T follicular helper cell (primary cell): ENCODE measurements around the gene OR5P2.
"Not testable (repeated sequence)": the region's sequence is repeated elsewhere in the genome, so short reads cannot be mapped to it uniquely, and the experiment has no call there.

Source experiments
- DNase-seq: peaks from one replicate; pipeline ENCODE4 v3.0.0-alpha.2; 2020; ENCODE audit warnings: low read depth
- total RNA-seq, 2 experiments: gene quantifications; one replicate each; lab custom pipeline; 2026; lab: John Stamatoyannopoulos, UW

Gene OR5P2
- 0 reads per million in 2 experiments for total RNA-seq

GRCh38 chr11:7796842-7797241 lies at the start of gene OR5P2:
OR5P2 (minus strand) TSS chr11:7796942; CDS start chr11:7796942, 0 bp downstream.
- no peak for DNase-seq

GRCh38 chr11:7846003-7846402 lies 49.3 kb upstream of the OR5P2 start:
- DNase-seq: no peak

- DNase-seq: no peak
These were observed 48.2 kb upstream of the OR5P2 start for GRCh38 chr11:7844986-7845385.

GRCh38 chr11:7844521-7844920 lies 47.8 kb upstream of the OR5P2 start:
- DNase-seq: no peak

GRCh38 chr11:7840578-7840977 lies 43.8 kb upstream of the OR5P2 start:
- DNase-seq: no peak

DNA sequence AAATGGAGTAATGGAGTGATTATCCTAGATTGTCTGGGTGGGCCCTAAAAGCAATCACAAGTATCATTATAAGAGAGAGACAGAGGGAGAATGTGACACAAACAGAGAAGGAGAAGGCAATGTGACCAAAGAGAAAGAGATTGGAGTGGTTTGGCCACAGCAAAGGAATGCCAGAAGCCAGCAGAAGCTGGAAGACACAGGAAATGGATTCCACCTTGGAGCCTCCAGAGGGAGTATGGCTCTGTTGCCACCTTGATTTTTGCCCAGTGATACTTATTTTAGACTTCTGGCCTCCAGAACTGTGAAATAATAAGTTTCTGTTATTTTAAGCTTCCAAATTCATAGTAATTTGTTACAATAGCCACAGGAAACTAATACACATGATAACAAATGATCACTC lies 36.8 kb upstream of the OR5P2 start:
- no peak for DNase-seq

- DNase-seq: no peak
These were observed 34.0 kb upstream of the OR5P2 start, which contains the start of gene OR5P3 for GRCh38 chr11:7830740-7831139. OR5P3 (minus strand) TSS chr11:7830840.

DNA sequence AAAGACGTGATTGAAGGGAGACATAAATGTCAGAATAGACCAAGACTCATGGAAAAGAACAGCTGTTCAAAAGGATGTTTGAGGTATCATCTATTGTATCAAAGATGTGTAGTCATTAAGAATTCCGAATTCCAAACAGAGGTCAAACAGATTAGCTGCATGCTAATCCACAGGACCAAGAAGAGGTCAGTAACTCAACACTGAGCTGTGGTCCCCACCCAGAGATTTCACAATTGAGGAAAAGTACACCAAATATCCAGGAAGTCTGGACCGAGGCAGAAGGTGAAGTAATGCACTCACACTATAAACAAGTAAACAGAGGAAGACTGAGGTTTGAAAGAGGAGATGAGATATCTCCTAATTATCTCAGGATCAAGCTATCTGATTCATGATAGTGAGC lies 29.6 kb upstream of the OR5P2 start:
- no peak for DNase-seq

- not testable (repeated sequence) for DNase-seq
These were observed 23.7 kb upstream of the OR5P2 start for GRCh38 chr11:7820417-7820816.

GRCh38 chr11:7814897-7815296 lies 18.2 kb upstream of the OR5P2 start:
- not testable (repeated sequence) for DNase-seq

DNA sequence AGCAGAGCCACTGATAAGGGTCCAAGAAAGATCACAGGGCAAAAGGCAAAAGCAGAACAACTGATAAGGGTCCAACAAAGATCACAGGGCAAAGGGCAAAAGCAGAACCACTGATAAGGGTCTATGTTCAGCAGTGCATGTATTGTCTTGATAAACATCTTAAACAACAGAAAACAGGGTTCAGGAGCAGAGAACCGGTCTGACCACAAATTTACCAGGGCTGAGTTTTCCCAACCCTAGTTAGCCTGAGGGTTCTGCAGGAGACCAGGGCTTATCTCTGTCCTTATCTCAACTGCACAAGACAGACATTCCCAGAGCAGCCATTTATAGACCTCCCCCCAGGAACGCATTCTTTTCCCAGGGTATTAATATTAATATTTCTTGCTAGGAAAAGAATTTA lies 13.6 kb upstream of the OR5P2 start:
- not testable (repeated sequence) for DNase-seq

DNA sequence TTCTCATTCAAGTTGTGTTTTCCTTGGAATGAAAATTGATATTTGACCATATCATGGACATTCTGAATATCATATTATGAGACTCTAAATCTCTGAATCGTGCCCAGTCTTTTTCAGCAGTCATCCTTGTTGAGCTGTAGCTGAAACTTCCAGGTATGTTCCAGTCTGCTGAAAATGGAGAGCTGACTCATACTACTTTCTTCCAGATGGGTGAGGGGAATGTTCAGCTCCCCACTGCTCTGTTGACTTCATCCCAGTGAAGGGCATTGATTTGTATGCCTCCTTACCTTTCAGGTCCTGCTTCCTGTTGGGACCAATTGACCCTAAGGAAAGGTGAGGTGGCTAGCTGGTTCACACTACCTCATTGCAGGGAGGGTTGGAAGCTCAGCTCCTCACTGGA lies 3.5 kb downstream of the OR5P2 start:
- DNase-seq: no peak

DNA sequence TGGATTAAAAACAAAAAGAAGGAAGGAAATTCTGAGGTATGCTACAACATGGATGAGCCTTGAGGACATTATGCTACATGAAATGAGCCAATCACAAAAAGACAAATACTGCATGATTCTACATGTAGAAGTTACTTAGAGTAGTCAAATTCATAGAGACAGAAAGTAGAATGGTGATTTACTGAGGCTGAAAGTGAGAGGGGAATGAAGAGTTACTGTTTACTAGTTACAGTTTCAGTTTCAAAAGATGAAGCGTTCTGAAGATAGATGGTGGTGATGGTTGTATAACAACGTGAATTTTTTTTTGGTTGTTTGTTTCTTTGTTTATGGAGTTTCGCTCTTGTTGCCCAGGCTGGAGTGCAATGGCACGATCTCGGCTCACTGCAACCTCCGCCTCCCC lies 9.5 kb downstream of the OR5P2 start:
- no peak for DNase-seq

DNA sequence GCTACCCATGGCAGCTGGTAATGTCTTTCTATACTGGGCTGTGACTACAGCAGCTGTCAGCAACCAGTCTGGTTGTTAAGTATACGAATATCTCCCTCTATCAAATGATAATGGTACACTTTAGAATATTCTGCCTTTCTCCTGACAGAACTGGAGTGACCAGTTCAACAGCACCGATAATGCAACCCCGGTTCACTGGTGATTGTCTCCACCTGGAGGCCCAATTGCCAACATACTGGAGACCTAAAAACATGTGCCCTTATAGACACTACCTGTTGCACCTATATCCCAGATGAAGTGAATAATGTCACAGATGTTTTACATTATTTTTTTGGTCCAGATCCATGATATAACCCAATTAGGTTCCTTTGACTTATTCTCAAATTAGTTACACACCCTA lies 21.1 kb downstream of the OR5P2 start:
- DNase-seq: no peak

- not testable (repeated sequence) for DNase-seq
These were observed 32.4 kb downstream of the OR5P2 start for GRCh38 chr11:7764301-7764700.

DNA sequence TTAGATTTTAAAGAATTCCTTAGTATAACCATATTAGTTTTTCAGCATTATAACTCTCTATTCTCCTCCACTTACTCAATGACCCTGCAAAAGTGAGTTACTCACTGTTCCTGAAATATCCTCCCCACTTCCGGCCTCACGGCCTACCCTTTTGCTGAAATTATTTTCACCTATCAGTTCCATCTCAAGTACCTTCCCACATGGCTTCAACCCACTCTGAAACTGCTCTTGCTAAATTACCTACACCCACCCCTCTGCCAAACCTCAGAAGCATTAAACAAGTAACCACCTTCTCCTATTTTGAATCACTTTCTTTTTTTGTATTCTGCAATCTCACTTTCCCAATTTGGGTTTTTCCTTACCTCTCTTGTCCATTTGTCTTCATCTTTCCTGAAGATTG lies 37.7 kb downstream of the OR5P2 start:
- DNase-seq: no peak

GRCh38 chr11:7749456-7749855 lies 47.3 kb downstream of the OR5P2 start:
- no peak for DNase-seq
